Tibial nerve (tissue), 4 donors: ENCODE measurements around the gene PARP12.

Experiments
- EP300 ChIP-seq, 2 donors: sonication (generic); formaldehyde crosslinking; IDR thresholded peaks; one replicate each; pipeline ENCODE4 v1.6.1; 2017; ENCODE audit warnings: antibody characterized with exemption in 2 of 2, mild to moderate bottlenecking in 1 of 2
- TF ChIP-seq, protein P1 (sequence below), 5 experiments: fragments of 200-600 bp in 3 of 5; fragments of 450-650 bp in 2 of 5; sonication (generic) in 3 of 5; IDR thresholded peaks; one replicate each; pipeline ENCODE4 v1.5.1; 2016 to 2019; ENCODE audit warnings: antibody characterized with exemption in 5 of 5, mild to moderate bottlenecking in 3 of 5, moderate library complexity in 2 of 5

GRCh38 chr7:140093375-140093774 lies 30.6 kb upstream of the PARP12 start:
- TF ChIP-seq, protein P1, sequence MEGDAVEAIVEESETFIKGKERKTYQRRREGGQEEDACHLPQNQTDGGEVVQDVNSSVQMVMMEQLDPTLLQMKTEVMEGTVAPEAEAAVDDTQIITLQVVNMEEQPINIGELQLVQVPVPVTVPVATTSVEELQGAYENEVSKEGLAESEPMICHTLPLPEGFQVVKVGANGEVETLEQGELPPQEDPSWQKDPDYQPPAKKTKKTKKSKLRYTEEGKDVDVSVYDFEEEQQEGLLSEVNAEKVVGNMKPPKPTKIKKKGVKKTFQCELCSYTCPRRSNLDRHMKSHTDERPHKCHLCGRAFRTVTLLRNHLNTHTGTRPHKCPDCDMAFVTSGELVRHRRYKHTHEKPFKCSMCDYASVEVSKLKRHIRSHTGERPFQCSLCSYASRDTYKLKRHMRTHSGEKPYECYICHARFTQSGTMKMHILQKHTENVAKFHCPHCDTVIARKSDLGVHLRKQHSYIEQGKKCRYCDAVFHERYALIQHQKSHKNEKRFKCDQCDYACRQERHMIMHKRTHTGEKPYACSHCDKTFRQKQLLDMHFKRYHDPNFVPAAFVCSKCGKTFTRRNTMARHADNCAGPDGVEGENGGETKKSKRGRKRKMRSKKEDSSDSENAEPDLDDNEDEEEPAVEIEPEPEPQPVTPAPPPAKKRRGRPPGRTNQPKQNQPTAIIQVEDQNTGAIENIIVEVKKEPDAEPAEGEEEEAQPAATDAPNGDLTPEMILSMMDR (IDR thresholded peaks at IDR 0.05): no peak
- TF ChIP-seq EP300 (IDR thresholded peaks at IDR 0.05): no peak
